ENCODE measurements around the gene RGSL1.

Gene RGSL1

GRCh38 chr1:182549346-182549745, 99.4 kb downstream of the RGSL1 start:
- no peak for TF ChIP-seq CTCF (IDR thresholded peaks at IDR 0.05; ENCODE audit: low read depth, low read length, missing control alignments)
- H3K4me3 ChIP-seq (ENCODE audit: low read depth, low read length): no peak overlapping the region
- DNase-seq (ENCODE audit: low read depth): no peak
- in situ Hi-C loops (cut with HindIII; ENCODE audit: low sequenced_read_pairs): no loop called here

GRCh38 chr1:182549811-182550210, 99.9 kb downstream of the RGSL1 start:
- no peak for TF ChIP-seq CTCF (IDR thresholded peaks at IDR 0.05; ENCODE audit: low read depth, low read length, missing control alignments)
- in situ Hi-C loops (cut with HindIII; ENCODE audit: low sequenced_read_pairs): no loop called here
- no peak for DNase-seq (ENCODE audit: low read depth)
- no peak overlapping the region for H3K4me3 ChIP-seq (ENCODE audit: low read depth, low read length)

- in situ Hi-C loops (cut with HindIII; ENCODE audit: low sequenced_read_pairs): no loop called here
- H3K4me3 ChIP-seq (ENCODE audit: low read depth, low read length): no peak overlapping the region
- TF ChIP-seq CTCF (IDR thresholded peaks at IDR 0.05; ENCODE audit: low read depth, low read length, missing control alignments): no peak
- DNase-seq (ENCODE audit: low read depth): no peak
Measured at GRCh38 chr1:182552527-182552926, 102.6 kb downstream of the RGSL1 start.

GRCh38 chr1:182555493-182555892, 105.5 kb downstream of the RGSL1 start:
- no peak for TF ChIP-seq CTCF (IDR thresholded peaks at IDR 0.05; ENCODE audit: low read depth, low read length, missing control alignments)
- in situ Hi-C loops (cut with HindIII; ENCODE audit: low sequenced_read_pairs): no loop called here
- H3K4me3 ChIP-seq (ENCODE audit: low read depth, low read length): no peak overlapping the region
- DNase-seq (ENCODE audit: low read depth): no peak

GRCh38 chr1:182556279-182556678, 106.3 kb downstream of the RGSL1 start:
- DNase-seq (ENCODE audit: low read depth): no peak
- TF ChIP-seq CTCF (IDR thresholded peaks at IDR 0.05; ENCODE audit: low read depth, low read length, missing control alignments): no peak
- in situ Hi-C loops (cut with HindIII; ENCODE audit: low sequenced_read_pairs): no loop called here
- no peak overlapping the region for H3K4me3 ChIP-seq (ENCODE audit: low read depth, low read length)

GRCh38 chr1:182560392-182560984, 110.5 kb downstream of the RGSL1 start:
- no peak overlapping the region for H3K4me3 ChIP-seq (ENCODE audit: low read depth, low read length)
- DNase-seq (ENCODE audit: low read depth): no peak
- no peak for TF ChIP-seq CTCF (IDR thresholded peaks at IDR 0.05; ENCODE audit: low read depth, low read length, missing control alignments)
- in situ Hi-C loops (cut with HindIII; ENCODE audit: low sequenced_read_pairs): no loop called here
